T-helper 9 cell (primary cell): ENCODE measurements around the gene GOLPH3.
"Not testable (repeated sequence)": the region's sequence is repeated elsewhere in the genome, so short reads cannot be mapped to it uniquely, and the experiment has no call there.

Experiments
- DNase-seq: peaks from one replicate; pipeline ENCODE4 v3.0.0-alpha.2; 2020

The GOLPH3 gene

GRCh38 chr5:32132757-32133156 is 41.4 kb downstream of the GOLPH3 start:
- no peak for DNase-seq

DNA sequence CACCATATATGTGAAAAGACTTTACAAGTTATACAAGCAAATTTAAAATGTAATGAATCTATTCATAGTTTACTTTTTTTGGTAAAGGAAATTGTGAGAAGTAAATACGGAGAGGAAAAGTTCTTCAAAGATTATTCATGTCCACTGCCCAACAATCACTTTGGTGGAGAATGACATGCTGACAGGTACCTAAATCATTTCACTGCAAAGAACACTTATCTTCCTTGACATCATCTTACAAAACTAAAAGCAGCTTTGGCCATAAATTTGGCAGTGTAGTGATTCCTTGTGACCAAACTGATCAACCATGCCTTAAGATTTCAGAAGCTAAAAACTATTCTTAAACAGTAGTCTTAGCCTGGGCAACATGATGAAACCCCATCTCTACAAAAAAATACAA is 42.5 kb downstream of the GOLPH3 start:
- no peak for DNase-seq

GRCh38 chr5:32130865-32131264 is 43.3 kb downstream of the GOLPH3 start:
- no peak for DNase-seq

DNA sequence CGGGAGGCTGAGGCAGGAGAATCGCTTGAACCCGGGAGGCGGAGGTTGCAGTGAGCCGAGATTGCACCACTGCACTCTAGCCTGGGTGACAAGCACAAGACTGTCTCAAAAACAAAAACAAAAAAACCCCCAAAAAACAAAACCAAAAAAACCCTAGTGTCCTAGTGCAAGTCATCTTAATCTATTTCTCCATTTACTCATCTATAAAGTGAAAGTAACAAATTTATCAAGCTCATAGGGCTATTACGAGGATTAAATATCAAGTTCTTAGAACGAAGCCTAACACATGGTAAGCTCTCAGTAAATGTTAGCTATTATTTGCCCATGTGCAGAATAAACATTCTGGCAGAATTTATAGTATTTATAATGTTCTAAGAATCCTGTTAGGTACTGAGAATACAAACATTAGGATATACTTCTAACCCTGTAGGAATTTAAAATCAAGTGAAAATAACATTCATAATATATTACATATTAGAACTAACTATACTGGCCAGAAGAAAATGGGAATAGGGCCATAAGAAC is 45.0 kb downstream of the GOLPH3 start:
- no peak for DNase-seq

GRCh38 chr5:32127711-32128110 is 46.4 kb downstream of the GOLPH3 start:
- no peak for DNase-seq

GRCh38 chr5:32126691-32127090 is 47.4 kb downstream of the GOLPH3 start:
- DNase-seq = no peak

GRCh38 chr5:32123889-32124676 is 50.0 kb downstream of the GOLPH3 start:
- no peak for DNase-seq

GRCh38 chr5:32123058-32123805 is 50.9 kb downstream of the GOLPH3 start:
- no peak for DNase-seq

GRCh38 chr5:32118922-32119321 is 55.2 kb downstream of the GOLPH3 start:
- not testable (repeated sequence) for DNase-seq

GRCh38 chr5:32116574-32117313 is 57.4 kb downstream of the GOLPH3 start:
- DNase-seq = no peak

DNA sequence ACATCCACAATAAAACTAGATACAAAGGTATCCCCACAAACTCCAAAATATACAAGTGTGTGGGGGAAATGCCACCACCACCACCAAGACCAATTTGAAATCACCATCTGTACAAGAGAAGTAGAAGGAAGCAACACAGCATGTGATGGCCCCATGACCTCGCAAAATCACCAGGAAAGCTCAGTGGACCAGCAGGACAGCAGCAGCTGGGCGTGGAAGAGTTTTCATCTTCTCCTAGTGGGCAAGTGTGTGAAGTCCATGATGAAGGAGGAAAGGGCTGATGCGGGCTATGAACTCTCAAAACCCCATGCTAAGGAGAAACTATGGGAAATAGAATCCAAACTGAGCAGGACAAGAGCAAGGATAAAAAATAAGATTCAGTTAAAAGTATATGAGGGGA is 58.1 kb downstream of the GOLPH3 start:
- DNase-seq = no peak

- DNase-seq = no peak
Observed at GRCh38 chr5:32110111-32110696, 63.9 kb downstream of the GOLPH3 start.

DNA sequence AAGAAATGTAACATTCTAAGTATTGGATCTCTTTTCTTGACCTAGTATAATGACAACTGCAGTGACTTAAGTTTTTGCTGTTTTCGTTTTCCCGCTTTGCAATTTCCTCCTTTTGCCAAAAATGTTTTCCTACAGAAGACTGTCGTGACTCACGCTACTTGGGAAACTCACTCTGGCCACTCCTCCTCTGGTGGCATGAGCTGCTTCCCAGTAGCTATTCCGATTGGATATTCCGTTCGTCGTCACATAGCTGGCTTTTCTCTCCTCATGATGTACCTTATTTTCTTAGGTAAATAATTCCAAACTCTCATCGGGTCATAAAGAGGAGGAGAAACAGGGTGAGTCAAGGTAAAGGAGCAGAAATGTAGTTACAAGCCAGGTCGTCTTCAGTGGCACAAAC is 64.9 kb downstream of the GOLPH3 start:
- DNase-seq = no peak

- DNase-seq = no peak
Observed at GRCh38 chr5:32108167-32108566, 66.0 kb downstream of the GOLPH3 start.

DNA sequence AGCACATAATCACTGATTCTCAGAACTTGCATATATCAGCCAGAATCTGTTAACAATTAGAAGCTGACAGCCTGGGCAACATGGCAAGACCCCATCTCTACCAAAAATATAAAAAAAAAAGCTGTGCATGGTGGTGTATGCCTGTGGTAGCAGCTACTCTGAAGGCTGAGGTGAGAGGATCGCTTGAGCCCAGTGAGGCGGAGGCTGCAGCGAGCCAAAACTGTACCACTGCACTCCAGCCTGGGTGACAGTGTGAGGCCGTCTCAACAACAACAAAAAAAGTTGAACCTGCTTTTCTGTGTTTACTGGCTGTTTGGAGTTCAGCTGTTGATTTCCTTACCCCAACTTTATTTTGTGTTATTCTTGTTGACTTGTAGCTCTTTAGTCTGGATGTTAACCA is 66.8 kb downstream of the GOLPH3 start:
- DNase-seq = no peak

DNA sequence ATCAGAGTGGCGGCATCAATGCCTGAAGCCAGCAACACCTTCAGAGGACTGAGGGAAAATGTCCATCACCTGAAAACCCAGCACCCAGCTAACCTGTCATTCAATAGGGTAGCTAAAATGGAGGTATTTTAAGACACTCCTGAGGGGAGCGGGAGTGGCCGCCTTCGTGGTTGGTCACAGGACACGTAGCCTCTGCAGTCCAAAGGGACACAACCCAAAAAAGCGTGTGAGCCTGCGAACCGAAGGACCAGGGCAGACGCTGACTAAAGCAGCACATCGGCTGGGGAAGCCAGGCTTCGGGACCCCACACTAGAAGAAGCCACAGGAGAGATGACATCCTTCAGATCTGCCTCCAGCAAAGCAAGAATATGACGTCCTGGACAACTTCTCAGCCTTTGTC is 70.6 kb downstream of the GOLPH3 start:
- no peak for DNase-seq

GRCh38 chr5:32102254-32102986 is 71.7 kb downstream of the GOLPH3 start:
- DNase-seq = no peak

DNA sequence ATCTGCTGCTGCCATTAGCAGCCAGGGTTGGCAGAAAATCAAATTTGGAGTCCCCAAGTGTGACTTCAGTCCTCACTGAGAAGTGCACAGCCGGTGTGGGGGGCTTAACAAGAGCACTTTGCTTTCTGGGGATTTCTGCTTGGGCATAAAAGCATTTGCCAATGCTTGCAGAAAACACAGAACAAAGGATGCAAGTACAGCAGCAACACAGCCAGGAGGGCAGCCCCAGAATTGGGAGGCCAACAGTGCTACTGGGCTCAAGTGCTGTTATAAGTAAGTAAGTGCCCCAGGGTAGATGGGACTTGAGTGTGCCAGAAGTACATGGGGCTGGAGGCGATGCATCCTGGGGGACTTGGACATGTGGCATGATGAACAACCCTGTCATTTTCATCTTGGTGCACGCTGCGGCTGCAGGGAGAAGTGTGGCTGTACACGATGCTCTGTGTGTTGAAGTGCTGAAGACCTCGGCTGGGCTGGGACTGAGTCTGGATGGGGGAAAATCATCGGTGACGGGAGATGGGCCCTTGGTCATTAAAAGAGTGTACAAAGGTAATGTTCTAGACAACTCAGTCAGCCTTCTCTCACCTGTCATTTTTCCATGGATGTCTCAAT is 73.3 kb downstream of the GOLPH3 start:
- no peak for DNase-seq

DNA sequence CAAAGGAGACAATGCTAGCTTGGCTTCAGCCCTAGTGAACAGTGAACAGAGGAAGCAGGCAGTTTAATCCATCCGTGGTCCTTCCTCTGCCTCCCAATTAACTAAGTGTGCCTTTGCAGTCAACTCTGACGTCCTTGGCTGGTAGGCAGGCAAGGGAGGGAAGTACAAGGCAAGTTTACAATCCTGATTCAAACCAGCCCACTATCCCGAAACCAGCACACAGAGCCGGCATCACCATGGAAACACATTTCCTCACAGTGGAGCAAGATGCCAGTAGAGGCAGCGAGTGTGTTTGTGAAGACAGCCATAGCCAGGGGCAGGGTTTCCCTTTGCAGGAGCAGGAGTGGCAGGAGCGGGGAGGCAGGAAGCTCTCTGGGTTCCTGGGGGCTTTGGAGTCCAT is 73.9 kb downstream of the GOLPH3 start:
- DNase-seq = no peak

GRCh38 chr5:32099486-32100035 is 74.6 kb downstream of the GOLPH3 start:
- no peak for DNase-seq

GRCh38 chr5:32098890-32099310 is 75.2 kb downstream of the GOLPH3 start:
- no peak for DNase-seq
